Astrocyte (in vitro differentiated cells and primary cell): Measurements from ENCODE around the gene ASCL5. TPM values are rescaled to one million over a fixed set of nuclear protein-coding genes. Genes with fewer than 3 reads are reported as not detected.

Experiments
- DNase-seq: peaks from one replicate; pipeline ENCODE4 v3.0.0-alpha.2; 2010; ENCODE audit warnings: low read depth
- FAIRE-seq: peaks from 2 replicates; lab custom pipeline; 2011; peaks lifted over from hg19 to GRCh38; lab: Jason Lieb, UNC
- H2AFZ ChIP-seq: 2 replicates; pipeline ENCODE4 v1.6.0; 2012; ENCODE audit warnings: low read depth, low read length, inconsistent platforms
- H3K27ac ChIP-seq: 2 replicates; pipeline ENCODE4 v1.5.1; 2011; ENCODE audit warnings: low read depth, low read length, inconsistent platforms
- H3K27me3 ChIP-seq: 2 replicates; pipeline ENCODE4 v1.6.0; 2011; ENCODE audit warnings: low read length, inconsistent platforms; ENCODE audit not compliant: insufficient read depth
- H3K36me3 ChIP-seq: 2 replicates; pipeline ENCODE4 v1.5.1; 2011; ENCODE audit warnings: low read length, inconsistent platforms; ENCODE audit not compliant: insufficient read depth
- H3K4me1 ChIP-seq: 2 replicates; pipeline ENCODE4 v1.5.1; 2011; ENCODE audit warnings: low read length, inconsistent platforms; ENCODE audit not compliant: insufficient read depth
- H3K4me2 ChIP-seq: 2 replicates; pipeline ENCODE4 v1.6.0; 2012; ENCODE audit warnings: low read length, inconsistent platforms
- H3K4me3 ChIP-seq: 2 replicates; pipeline ENCODE4 v1.5.1; 2011; ENCODE audit warnings: low read depth, mild to moderate bottlenecking, low read length, inconsistent platforms; ENCODE audit not compliant: insufficient read depth
- H3K79me2 ChIP-seq: 2 replicates; pipeline ENCODE4 v1.6.0; 2012; ENCODE audit warnings: mild to moderate bottlenecking, low read length, inconsistent platforms; ENCODE audit not compliant: insufficient read depth
- H3K9ac ChIP-seq: 2 replicates; pipeline ENCODE4 v1.6.0; 2012; ENCODE audit warnings: mild to moderate bottlenecking, low read length, inconsistent platforms
- H3K9me3 ChIP-seq: 2 replicates; pipeline ENCODE4 v1.5.1; 2012; ENCODE audit warnings: low read depth, mild to moderate bottlenecking, low read length, inconsistent platforms; ENCODE audit not compliant: insufficient read depth
- H4K20me1 ChIP-seq: 2 replicates; pipeline ENCODE4 v1.6.0; 2012; ENCODE audit warnings: low read length, inconsistent platforms; ENCODE audit not compliant: insufficient read depth
- H3K27ac Mint-ChIP-seq: one replicate; pipeline ENCODE4 v1.8.0; 2021; ENCODE audit warnings: mild to moderate bottlenecking, mixed read lengths; ENCODE audit not compliant: unreplicated experiment
- H3K27me3 Mint-ChIP-seq: one replicate; pipeline ENCODE4 v1.8.0; 2021; ENCODE audit warnings: low read depth, mixed read lengths; ENCODE audit not compliant: unreplicated experiment
- H3K36me3 Mint-ChIP-seq: one replicate; pipeline ENCODE4 v1.8.0; 2021; ENCODE audit warnings: low read depth, mixed read lengths; ENCODE audit not compliant: unreplicated experiment
- H3K4me1 Mint-ChIP-seq: one replicate; pipeline ENCODE4 v1.8.0; 2021; ENCODE audit warnings: low read depth, mixed read lengths; ENCODE audit not compliant: unreplicated experiment
- H3K4me3 Mint-ChIP-seq: one replicate; pipeline ENCODE4 v1.8.0; 2021; ENCODE audit warnings: mild to moderate bottlenecking, moderate library complexity, mixed read lengths; ENCODE audit not compliant: unreplicated experiment
- H3K9me3 Mint-ChIP-seq: one replicate; pipeline ENCODE4 v1.8.0; 2021; ENCODE audit warnings: mild to moderate bottlenecking, mixed read lengths; ENCODE audit not compliant: unreplicated experiment
- CTCF ChIP-seq: IDR thresholded peaks from 2 replicates; pipeline ENCODE4 v1.5.1; 2011; ENCODE audit warnings: low read depth, mild to moderate bottlenecking, inconsistent platforms, low read length, moderate library complexity; ENCODE audit not compliant: insufficient read depth
- EZH2 ChIP-seq: IDR thresholded peaks from 2 replicates; pipeline ENCODE4 v1.6.1; 2012; ENCODE audit warnings: mild to moderate bottlenecking, low read length, inconsistent platforms; ENCODE audit not compliant: insufficient read depth
- total RNA-seq: library from RNA; stranded (reverse); gene quantifications from 2 replicates; pipeline ENCODE4 v1.2.1, GENCODE V29; 2021

The ASCL5 gene
- total RNA-seq, 1 donor from 2014 or later, result not detected

GRCh38 chr1:201065686-201066085 lies 61.3 kb downstream of the ASCL5 start:
- FAIRE-seq, result no peak
- peaks cover 26% of the 10 kb centered on the region for H3K27me3 ChIP-seq

GRCh38 chr1:201064806-201065205 lies 62.2 kb downstream of the ASCL5 start:
- no peaks in the 10 kb centered on the region for H3K4me1 ChIP-seq
- H3K4me3 ChIP-seq, result no peak overlapping the region
- H3K4me2 ChIP-seq, result no peak overlapping the region
- no peak overlapping the region for H3K27ac ChIP-seq
- TF ChIP-seq CTCF, result no peak
- no peak for TF ChIP-seq EZH2
- Mint-ChIP-seq H3K4me3 (no peak overlapping the region), H3K9me3 (no peaks in the 10 kb centered on the region), H3K4me1 (no peaks in the 10 kb centered on the region), H3K27me3 (peaks cover 53% of the 10 kb centered on the region), H3K27ac (no peak overlapping the region), H3K36me3 (no peaks in the 10 kb centered on the region)
- FAIRE-seq, result no peak
- no peaks in the 10 kb centered on the region for H3K36me3 ChIP-seq
- H3K27me3 ChIP-seq, result peaks cover 23% of the 10 kb centered on the region
- no peak for DNase-seq
- no peaks in the 10 kb centered on the region for H3K79me2 ChIP-seq
- H4K20me1 ChIP-seq, result no peaks in the 10 kb centered on the region
- H2AFZ ChIP-seq, result no peak overlapping the region
- H3K9me3 ChIP-seq, result no peaks in the 10 kb centered on the region
- H3K9ac ChIP-seq, result no peak overlapping the region

More at GRCh38 chr1:201065686-201066085, 61.3 kb downstream of the ASCL5 start:
- Histone ChIP-seq H3K4me1 (no peaks in the 10 kb centered on the region), H2AFZ (no peak overlapping the region), H3K9me3 (no peaks in the 10 kb centered on the region), H3K27ac (no peak overlapping the region), H3K4me3 (no peak overlapping the region), H3K36me3 (no peaks in the 10 kb centered on the region), H3K9ac (no peak overlapping the region), H3K4me2 (no peak overlapping the region), H4K20me1 (no peaks in the 10 kb centered on the region), H3K79me2 (no peaks in the 10 kb centered on the region)
- Mint-ChIP-seq H3K4me1 (no peaks in the 10 kb centered on the region), H3K27ac (no peak overlapping the region), H3K27me3 (peaks cover 50% of the 10 kb centered on the region), H3K9me3 (no peaks in the 10 kb centered on the region), H3K4me3 (no peak overlapping the region), H3K36me3 (no peaks in the 10 kb centered on the region)
- no peak for DNase-seq
- no peak for TF ChIP-seq EZH2
- TF ChIP-seq CTCF, result no peak

Other genes starting within 250 kb of the ASCL5 start
- 9.5 and 10.3 TPM in 2 replicates for gene INAVA, start 232.3 kb downstream of the ASCL5 start, total RNA-seq
- 4.7 and 5.6 TPM in 2 replicates for gene KIF21B, start 103.5 kb downstream of the ASCL5 start, total RNA-seq
- not detected in 2 replicates for gene CACNA1S, start 14.8 kb downstream of the ASCL5 start, total RNA-seq
- 87.8 and 88.1 TPM in 2 replicates for gene TMEM9, start 27.3 kb upstream of the ASCL5 start, total RNA-seq
- 0.02 TPM in 1 of 2 replicates, not detected in the other for gene IGFN1, start 63.6 kb upstream of the ASCL5 start, total RNA-seq
- gene PKP1, start 156.3 kb upstream of the ASCL5 start, total RNA-seq, result 0.07 and 0.22 TPM in 2 replicates